HS-5 (cell line): ENCODE results near the gene TRIP4.
"Not testable (repeated sequence)": the region's sequence is repeated elsewhere in the genome, so short reads cannot be mapped to it uniquely, and the experiment has no call there.

Source experiments
- DNase-seq: peaks from one replicate; pipeline ENCODE4 v3.0.0-alpha.2; 2012; ENCODE audit warnings: low read depth

TRIP4 gene

DNA sequence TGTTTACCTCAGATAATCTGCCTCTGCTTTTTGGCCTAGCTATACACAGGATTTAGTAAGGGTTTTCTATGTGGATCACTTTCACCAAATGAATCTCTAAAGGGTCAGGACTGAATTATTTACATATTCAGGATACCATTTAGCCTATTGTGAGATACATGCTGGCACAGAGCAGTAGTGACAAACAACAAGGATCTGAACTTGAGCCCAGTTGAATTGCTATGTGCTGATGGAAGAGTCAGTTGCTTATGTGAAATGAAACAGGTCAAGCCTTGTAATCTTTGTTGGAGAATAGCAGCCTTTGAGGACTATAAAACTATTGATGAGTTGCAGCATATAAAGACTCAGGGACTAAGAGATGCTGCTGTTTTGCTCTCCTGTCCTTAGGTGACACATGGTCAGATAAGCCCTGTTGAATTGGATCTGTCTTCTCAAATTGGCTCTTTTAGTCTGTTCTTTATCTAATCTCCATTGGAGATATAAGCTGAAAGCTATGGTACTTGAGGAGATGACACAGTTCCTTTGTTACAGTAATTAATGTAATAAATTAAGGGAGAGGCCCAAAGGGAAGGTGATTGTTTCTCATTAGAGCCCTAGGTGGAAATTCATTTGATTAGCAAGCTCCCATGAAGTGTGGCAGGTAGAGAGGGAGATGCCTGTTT, 103.1 kb downstream of the TRIP4 start:
- no peak for DNase-seq

DNA sequence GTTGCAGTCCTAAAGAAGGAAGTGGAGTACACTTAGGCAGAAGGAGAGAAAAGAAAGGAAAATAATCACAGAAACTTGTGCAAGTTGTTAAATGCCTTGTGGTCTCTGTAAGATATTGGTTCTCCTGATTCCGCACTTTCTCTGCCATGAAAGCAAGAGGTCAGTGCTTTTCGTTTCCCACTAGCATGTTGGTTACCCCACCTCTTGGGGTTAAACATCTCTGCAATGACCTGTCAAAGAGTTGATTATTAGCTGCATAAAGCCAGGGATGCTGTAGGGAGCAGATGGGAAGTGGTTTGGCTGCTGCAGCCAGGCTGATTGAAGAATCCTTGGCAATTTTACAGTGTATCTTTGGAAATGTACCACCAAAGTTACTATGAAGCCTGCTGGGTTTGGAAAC, 106.0 kb downstream of the TRIP4 start:
- no peak for DNase-seq

DNA sequence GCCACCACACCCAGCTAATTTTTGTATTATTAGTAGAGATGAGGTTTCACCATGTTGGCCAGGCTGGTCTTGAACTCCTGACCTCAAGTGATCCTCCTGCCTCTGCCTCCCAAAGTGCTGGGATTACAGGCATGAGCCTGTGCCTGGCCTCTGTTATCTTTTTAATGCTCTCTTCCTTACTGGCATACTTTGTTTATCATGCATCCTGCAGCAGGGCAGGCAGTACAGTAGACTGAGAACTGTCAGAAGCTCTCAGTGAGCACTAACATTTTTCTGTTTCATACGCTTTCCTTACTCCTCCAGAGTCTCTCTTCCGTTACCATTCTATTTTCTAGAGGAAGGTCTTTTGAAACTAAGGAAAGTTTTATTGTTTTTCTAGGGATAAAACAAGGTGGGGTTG, 108.3 kb downstream of the TRIP4 start:
- DNase-seq: not testable (repeated sequence)

DNA sequence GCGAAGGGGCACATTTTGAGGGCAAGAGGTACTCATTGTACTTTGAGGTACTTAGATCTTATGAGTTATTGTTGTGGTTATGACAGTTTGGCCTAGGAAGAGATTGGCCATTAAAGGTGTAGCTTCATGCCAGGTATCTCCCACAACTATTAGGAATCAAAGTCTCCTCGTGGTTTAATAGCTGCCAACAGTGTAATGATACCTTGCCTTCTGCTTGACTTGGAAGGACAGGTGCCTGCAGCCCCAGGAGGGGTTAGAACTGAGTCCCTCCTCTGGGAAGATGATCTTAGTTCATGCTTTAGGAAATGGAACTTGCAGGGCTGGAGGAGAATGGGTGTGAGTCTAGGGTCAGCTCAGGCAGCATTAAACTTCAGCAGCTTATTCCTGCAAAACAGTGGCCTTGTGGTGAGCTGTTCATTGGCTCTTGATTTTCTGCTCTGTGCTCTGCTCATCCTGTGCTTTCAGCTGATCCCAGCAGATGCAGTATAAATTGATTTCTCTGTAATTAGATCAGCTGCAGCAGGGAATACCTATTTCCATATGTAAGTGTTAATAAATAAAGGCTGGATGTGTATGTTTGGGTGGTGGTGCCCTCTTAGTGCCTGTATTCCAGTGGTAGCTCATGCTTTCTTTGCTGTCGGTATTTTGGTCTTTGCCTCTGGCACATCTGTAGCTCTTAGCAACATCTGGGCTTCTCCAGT, 113.2 kb downstream of the TRIP4 start:
- no peak for DNase-seq

DNA sequence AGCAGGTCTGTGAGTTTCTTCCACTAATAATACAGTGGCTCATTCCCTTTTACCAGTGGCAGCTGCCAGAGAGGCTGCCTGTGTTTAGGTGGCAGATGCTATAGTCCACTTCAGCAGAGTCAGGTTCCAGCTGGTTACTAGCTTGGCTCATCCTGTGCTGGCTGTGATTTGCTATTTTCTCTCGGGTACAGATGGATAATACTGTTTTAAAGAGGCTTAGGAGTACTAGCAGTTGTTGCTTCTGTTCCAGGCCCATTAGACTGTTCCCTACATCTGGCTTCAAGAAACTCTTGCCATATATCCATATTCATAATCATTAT, 113.7 kb downstream of the TRIP4 start:
- DNase-seq: no peak

DNA sequence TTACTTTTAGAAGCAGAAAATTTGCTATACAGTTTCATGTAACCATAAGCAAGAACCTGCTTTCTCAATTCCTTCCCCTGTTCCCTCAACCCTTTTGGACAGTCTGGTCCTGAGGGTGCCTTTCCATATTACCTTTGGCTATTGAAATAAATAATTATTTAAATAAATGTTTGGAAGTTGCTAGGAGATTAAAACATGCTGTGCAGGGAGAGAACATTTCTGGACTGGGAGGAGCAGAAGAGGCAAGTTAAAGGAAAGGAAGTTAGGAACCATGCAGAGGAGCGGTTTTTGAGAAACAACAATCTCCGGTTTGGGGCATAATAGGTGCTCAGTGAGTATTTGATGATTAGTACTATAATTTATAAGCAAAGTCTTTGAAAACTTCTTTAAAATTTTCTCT, 114.5 kb downstream of the TRIP4 start:
- no peak for DNase-seq

DNA sequence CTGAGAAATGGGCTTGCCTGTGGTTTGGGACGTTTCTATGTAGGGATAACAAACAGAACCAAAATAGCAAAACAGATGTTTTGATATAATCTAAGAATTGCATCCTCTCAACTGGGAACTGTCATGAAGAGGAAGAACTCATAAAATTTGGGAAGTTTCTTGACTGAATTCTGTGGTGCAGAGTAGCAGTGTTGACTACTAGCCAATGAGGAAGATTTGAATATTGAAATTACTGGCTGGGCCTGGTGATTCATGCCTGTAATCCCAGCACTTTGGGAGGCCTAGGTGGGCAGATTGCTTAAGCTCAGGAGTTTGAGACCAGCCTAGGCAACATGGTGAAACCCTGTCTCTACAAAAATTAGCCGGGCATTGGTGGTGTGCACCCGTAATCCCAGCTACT, 114.9 kb downstream of the TRIP4 start:
- no peak for DNase-seq

DNA sequence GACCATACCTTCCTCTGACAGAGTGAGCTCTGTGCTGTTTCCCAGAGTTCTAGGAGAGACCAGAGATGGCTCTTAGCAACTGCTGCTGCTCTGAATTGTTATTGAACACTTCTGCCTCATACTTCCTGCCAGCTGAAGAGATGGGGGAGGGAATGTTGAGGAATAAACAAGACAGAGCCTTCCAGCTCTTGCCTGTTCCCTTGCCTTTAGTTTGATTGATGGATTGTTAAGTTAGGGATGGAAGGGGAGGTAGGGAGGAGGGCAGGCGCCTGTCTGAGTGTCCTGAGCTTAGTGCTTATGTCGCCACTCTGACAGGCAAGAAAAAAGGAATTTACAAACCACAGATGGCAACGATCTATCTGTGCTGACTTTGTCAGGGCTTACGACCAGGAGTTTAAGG, 115.6 kb downstream of the TRIP4 start:
- DNase-seq: no peak

DNA sequence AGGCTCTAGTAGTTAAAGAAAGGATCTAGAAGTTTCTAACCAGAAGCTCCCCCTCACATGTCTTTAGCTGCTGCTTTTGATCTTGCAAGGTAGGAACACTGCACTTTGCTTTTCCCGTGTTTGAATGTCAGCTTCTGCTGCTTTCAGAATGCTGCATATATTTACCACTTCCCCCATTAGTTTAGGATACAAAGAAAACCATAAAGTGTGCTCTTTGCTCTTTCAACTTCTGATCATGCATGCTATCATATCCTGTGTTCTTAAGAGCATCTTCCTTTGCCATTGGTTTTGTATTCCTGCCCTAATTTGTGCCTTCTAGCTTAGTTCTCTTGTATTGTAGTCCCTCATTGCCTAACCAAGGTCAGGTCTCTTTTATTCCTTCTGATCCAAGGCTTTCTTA, 116.0 kb downstream of the TRIP4 start:
- DNase-seq: no peak
